ENCODE measurements around the gene PACS1.
"Not testable (repeated sequence)": the region's sequence is repeated elsewhere in the genome, so short reads cannot be mapped to it uniquely, and the experiment has no call there.

Gene PACS1

DNA sequence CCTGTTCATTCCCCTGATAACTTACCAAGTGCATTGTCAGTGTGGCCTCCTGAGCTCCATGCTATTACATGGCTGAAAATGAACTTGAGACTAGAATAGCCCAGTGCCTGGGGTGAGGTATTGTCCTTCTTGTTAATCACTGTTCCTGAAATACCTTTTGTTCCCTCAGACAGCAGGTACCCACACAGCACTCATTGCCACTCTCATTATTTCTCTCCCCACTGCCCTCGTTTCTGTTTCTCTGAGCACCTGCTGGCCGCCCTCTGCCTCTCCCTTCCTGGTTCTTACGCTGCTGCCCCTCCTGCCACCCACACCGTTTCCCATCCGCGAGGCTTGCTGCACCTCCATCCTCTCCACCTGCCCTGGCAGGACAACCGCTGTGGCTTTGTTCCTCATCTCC is 161.5 kb downstream of the PACS1 start:
- no peak for DNase-seq

DNA sequence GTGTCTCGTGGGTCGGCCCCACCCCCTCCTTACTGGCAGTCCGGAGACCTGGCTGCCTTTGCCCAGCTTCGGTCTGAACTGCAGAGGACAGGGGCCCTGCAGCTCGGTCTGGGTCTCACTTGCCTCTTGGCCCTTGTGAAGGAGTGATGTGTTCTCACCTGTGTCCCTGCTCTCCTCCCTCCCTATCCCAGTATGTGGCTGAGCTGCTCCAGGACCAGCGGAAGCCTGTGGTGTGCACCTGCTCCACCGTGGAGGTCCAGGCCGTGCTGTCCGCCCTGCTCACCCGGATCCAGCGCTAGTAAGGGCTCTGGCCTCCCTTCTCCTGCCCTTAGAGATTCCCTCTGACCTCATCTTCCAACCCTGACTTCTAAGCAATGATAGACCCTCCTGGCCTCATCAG is 162.7 kb downstream of the PACS1 start:
- DNase-seq = no peak

DNA sequence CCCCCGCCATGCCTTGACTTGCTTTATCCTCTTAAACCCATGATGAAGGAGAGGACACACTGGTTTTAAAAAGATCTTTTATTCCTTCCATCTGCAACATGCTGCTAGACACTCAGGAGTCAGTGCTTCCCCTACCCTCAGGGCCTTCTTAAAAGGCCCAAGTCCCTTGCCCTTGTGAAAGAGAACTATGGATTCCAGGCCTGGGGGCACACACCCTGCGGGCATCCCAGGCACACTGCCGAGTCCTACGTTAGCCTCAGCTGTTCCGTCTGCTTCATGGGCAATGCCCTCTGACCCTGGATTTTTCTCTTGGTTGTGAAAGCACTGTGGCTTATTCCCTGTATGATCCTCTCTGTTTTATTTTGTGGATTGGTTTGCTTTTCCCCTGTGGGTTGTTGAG is 163.2 kb downstream of the PACS1 start:
- DNase-seq = no peak

DNA sequence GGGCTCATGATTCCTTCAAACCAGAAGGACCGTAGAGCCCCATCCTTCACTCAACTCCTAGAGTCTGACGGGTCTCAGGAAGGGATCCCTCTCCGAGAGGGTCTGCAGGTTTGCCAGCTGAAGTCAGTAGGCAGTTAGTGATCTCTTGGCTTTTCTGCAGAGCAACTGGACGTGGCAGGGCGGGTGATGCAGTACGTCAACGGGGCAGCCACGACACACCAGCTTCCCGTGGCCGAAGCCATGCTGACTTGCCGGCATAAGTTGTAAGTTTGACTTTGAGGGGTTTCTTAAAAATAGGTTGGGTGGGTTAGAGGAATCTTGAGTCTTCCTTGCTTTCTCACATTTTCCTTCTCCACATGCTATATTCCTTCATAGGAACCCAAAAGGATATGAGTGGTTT is 165.1 kb downstream of the PACS1 start:
- no peak for DNase-seq

GRCh38 chr11:66237867-66238266 is 167.8 kb downstream of the PACS1 start:
- no peak for DNase-seq

- DNase-seq = no peak
These were observed 168.8 kb downstream of the PACS1 start for GRCh38 chr11:66238786-66239413.

- DNase-seq = no peak
These were observed 169.4 kb downstream of the PACS1 start for GRCh38 chr11:66239511-66239910.

DNA sequence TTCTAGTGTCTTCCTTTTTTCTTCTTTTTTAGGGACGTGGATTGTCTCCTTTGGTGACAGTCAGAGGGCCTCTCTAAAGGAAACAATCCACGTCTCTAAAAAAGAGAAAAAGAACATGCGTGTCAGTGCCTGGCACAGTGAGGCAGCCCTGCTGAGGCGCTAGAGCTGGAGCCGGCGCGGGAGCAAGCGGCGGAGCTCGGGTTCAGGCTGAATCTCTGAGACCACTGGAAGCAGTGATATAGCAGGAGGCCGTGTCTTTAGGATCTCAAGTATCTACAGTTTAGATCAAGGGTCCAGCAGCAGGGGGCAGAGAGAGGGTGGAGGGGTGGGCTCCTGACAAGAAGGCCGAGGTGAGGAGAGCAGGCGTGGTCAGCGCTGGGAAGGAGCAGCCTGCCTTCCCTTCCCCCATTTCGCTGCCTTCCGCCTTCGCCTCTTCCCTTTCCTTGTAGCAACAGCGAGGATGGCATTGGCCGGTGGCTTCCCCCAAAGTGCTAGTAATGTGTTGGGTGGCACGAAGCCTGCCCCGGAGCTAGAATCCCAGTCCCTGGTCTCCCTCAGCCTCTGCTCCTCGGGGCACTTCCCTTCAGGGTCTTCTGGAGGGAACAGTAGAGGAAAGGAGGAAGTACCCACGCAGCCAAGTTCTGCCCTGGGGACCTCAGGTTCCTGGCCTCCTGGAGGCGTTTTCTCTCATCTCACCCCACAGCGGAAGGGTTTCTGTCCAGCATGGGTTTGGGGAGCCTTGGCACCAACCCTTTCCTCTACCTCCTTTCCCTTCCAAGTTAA is 170.1 kb downstream of the PACS1 start:
- DNase-seq = no peak

DNA sequence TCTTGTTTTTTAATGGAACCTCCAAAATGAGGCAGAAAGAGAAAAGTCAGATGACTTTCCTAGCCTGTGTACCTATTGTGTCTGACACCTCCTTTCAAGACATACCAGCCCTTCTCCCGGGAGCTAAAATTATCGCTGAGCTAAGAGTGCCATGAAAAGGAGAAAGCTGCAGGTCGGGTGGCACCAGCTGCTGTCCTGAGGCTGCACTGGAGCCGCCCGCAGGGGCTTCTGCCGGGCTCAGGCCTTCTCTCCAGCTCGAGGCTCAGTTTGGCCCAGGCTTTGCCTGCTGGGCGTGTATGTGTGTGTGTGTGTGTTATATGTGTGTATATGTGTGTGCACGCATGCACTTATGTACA is 170.7 kb downstream of the PACS1 start:
- no peak for DNase-seq

GRCh38 chr11:66242095-66242765 is 172.2 kb downstream of the PACS1 start:
- DNase-seq = no peak

- no peak for DNase-seq
These were observed 173.9 kb downstream of the PACS1 start for GRCh38 chr11:66243782-66244535.

- DNase-seq = no peak
These were observed 177.2 kb downstream of the PACS1 start for GRCh38 chr11:66247295-66247694.

DNA sequence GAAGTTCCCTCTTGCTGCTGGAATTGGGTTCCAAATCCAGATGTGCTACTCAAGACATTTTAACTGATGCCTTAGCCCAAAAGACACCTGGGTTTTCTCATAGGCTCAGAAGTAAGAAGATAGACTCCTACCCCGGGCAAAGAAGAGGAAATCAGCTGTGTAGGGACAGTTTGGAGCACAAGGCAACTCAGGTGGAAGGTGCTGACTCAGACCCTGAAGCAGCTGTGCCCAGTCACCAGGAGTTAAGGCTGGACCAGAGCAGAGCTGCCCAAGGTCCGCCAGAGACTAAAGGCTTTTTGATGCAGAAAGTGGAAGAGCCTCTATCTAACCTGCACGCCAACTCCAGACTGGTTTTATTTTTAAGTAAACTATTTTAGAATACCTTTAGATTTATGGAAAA is 177.7 kb downstream of the PACS1 start:
- DNase-seq = no peak

- no peak for DNase-seq
These were observed 178.8 kb downstream of the PACS1 start for GRCh38 chr11:66248903-66249302.

DNA sequence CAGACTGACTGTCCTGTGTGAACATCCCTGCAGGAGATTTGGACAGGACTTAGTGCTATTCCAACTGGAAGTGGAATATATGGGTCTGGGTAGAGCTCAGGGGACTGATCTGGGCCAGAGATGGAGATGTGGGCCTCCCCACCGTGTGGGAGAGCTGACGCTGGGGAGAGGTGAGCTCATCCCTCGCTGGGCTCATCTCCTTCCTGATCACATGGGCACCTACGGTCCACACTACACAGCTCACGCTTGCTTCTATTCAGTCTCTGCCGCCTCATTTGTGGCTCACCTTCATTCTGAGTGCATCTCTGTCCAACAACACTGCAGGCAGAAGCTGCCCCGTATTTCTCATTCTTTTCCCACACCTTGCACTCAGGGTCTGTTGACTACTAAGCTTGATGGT is 181.7 kb downstream of the PACS1 start:
- no peak for DNase-seq

DNA sequence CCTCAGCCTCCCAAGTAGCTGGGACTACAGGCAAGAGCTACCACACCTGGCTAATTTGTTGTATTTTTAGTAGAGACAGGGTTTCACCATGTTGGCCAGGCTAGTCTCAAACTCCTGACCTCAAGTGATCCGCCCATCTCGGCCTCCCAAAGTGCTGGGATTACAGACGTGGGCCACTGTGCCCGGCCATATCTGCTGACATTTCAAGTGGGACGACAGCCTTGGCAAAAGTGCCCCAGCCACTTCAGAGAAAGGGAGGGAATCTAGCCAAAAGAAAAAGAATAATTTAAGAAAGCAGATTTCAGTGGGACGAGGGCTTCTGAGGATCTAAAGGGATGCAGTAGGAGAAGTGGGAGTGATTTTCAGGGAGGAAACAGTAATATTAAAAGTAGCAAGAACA is 183.0 kb downstream of the PACS1 start:
- DNase-seq = not testable (repeated sequence)

- no peak for DNase-seq
These were observed 188.4 kb downstream of the PACS1 start for GRCh38 chr11:66258473-66258893.

DNA sequence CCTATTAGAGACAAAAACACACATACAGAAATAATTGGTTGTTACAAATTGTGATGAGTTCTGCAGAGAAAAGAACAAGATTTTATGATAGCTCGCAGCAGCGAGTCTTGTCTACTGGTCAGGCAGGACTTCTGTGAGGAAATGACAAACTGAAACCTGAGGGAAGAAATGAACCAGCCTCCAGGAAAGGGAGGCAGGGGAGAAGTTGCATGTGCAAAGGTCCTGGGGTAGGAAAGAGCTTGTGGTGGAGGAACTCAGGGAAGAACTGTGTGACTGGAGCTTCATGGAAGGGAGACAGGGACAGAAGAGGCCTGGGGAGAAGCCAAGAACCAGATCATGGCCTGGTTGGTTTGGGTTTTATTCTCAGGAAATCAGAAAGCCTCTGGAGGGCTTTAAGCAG is 189.2 kb downstream of the PACS1 start:
- DNase-seq = no peak

DNA sequence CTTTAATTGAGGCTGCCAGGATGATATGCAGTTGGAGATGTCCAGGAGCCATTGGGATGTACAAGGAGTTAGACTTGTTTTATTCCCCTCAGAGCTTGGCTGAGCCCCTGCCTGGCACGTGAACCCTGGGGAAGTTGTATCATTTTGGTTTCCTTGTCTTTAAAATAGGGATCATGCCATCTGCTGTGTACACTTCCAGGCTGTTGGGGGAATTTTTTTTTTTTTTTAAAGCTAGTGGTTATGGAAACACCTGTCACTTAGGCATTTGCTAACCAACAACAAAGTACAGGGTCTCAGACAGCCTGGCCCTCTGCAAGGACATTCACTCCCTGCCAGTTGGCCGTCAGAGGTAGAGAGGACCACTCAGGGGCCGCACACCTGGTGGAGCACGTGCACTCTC is 189.9 kb downstream of the PACS1 start:
- no peak for DNase-seq

DNA sequence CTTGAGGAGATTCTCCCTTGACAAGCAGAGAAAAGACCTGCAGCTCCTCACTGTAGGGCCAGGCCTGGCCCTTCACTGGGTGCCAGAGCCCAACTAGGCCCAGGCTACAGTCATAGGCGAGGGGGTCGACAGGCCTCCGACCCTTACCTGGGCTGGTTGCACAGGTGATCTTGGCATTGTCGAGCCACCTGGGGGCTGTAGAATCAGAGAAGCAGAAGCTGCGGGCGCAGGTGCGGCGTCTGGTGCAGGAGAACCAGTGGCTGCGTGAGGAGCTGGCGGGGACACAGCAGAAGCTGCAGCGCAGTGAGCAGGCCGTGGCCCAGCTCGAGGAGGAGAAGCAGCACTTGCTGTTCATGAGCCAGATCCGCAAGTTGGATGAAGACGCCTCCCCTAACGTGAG is 191.5 kb downstream of the PACS1 start:
- DNase-seq = no peak

GRCh38 chr11:66262191-66262590 is 192.1 kb downstream of the PACS1 start:
- DNase-seq = no peak

DNA sequence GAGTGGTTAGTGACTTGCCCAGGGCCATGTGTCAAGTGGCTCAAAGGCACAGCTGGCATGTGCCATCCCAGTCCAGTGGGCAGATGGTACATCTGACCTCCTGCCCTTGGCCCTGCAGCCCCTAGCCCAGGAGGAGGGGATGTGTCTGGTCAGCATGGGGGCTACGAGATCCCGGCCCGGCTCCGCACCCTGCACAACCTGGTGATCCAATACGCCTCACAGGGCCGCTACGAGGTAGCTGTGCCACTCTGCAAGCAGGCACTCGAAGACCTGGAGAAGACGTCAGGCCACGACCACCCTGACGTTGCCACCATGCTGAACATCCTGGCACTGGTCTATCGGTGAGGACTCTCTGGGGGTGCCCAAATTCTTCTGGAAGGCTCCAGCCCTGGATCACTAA is 192.6 kb downstream of the PACS1 start:
- DNase-seq = no peak

DNA sequence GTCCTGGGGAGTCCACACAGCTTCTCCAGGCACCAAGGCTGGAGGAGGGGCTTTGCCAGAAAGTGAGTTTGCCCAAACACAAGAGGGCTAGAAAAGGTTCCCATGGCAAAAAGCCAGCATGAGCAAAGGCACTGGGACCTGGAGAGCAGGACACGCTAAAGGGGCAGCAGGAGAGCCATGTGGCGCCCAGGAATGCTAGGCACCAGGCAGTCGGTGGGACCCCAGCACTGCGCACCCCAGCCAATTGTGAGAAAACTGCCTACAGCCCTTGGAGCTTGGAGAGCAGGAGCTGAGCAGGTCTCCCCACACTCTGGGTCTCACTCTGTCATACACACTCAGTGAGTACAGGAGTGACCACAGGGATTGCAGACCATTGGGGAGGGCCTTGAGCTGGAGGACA is 193.2 kb downstream of the PACS1 start:
- no peak for DNase-seq

DNA sequence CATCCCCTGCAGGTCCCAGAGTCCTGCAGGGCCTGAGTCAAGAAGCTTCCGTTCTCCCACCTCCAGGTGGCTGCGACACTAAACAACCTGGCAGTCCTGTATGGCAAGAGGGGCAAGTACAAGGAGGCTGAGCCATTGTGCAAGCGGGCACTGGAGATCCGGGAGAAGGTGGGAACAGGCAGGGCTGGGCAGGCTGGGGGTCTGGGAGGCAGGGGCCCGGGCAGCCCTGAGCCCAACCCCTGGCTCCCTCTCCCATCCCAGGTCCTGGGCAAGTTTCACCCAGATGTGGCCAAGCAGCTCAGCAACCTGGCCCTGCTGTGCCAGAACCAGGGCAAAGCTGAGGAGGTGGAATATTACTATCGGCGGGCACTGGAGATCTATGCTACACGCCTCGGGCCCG is 193.7 kb downstream of the PACS1 start:
- no peak for DNase-seq

Measured in NCI-H510A (cell line).